Vagina (tissue), 2 donors: ENCODE data around the gene LTA4H.

ENCODE experiments used
- CTCF ChIP-seq, 3 experiments: fragments of 450-650 bp in 2 of 3; fragments of 200-600 bp in 1 of 3; sonication (generic) in 1 of 3; IDR thresholded peaks; one replicate each; pipeline ENCODE4 v1.5.1; 2017 to 2019; ENCODE audit warnings: antibody characterized with exemption in 3 of 3, mild to moderate bottlenecking in 2 of 3, moderate library complexity in 2 of 3
- POLR2AphosphoS5 ChIP-seq, 2 donors: sonication (generic); formaldehyde crosslinking; IDR thresholded peaks; one replicate each; pipeline ENCODE4 v1.9.0; 2017; ENCODE audit warnings: antibody characterized with exemption in 2 of 2, mild to moderate bottlenecking in 2 of 2, low read depth in 1 of 2; ENCODE audit not compliant: insufficient read depth in 1 of 2

GRCh38 chr12:96057986-96058553 lies 22.7 kb upstream of the LTA4H start:
- no peak for TF ChIP-seq CTCF (IDR thresholded peaks at IDR 0.05)
- no peak for TF ChIP-seq POLR2AphosphoS5 (IDR thresholded peaks at IDR 0.05; ENCODE audit: insufficient read depth in 1 of 2, low read depth in 1 of 2)
